ENCODE data around the gene BOK.

- TF ChIP-seq CTCF (conservative IDR thresholded peaks at IDR 0.05; ENCODE audit: low read depth, low read length), result no peak
- TF ChIP-seq EZH2 (IDR thresholded peaks at IDR 0.05; ENCODE audit: low read length, unreplicated experiment), result no peak
- no peak for TF ChIP-seq EZH2phosphoT487 (IDR thresholded peaks at IDR 0.05; ENCODE audit: borderline replicate concordance, low read length)
Measured at GRCh38 chr2:241541564-241542277, 16.8 kb upstream of the BOK start.

Measured in PC-3 (cell line).